Mononuclear cell (primary cell): ENCODE data around the gene IGDCC3. TPM values are rescaled to one million over a fixed set of nuclear protein-coding genes. Genes with fewer than 3 reads are reported as not detected.

Experiments used
- H3K27me3 ChIP-seq: 2 replicates; pipeline ENCODE4 v1.6.0; 2011; ENCODE audit warnings: low read length, control low read depth; ENCODE audit not compliant: insufficient read depth
- H3K4me1 ChIP-seq: 2 replicates; pipeline ENCODE4 v1.5.1; 2011; ENCODE audit warnings: mild to moderate bottlenecking, low read length, control low read depth; ENCODE audit not compliant: insufficient read depth
- H3K4me3 ChIP-seq: 2 replicates; pipeline ENCODE4 v1.5.1; 2011; ENCODE audit warnings: mild to moderate bottlenecking, low read length, moderate library complexity
- H3K9me3 ChIP-seq: 2 replicates; pipeline ENCODE4 v1.5.1; 2011; ENCODE audit warnings: low read depth, mild to moderate bottlenecking, control low read depth, low read length
- total RNA-seq: library from RNA; depleted of rRNA; stranded (reverse); fragments of >200 nt; gene quantifications from one replicate; pipeline ENCODE4 v1.2.3, GENCODE V29; 2012

IGDCC3 gene
- total RNA-seq, 1 donor, result not detected

GRCh38 chr15:65337436-65338070 lies 40.2 kb downstream of the IGDCC3 start:
- no peaks in the 10 kb centered on the region for H3K9me3 ChIP-seq

GRCh38 chr15:65336493-65337435 lies 41.0 kb downstream of the IGDCC3 start:
- Histone ChIP-seq H3K27me3 (no peaks in the 10 kb centered on the region), H3K4me3 (no peak overlapping the region), H3K4me1 (no peaks in the 10 kb centered on the region), H3K9me3 (no peaks in the 10 kb centered on the region)

More at GRCh38 chr15:65337436-65338070, 40.2 kb downstream of the IGDCC3 start:
- no peak overlapping the region for H3K4me3 ChIP-seq
- H3K27me3 ChIP-seq, result no peaks in the 10 kb centered on the region
- H3K4me1 ChIP-seq, result no peaks in the 10 kb centered on the region

GRCh38 chr15:65335278-65336055 lies 42.3 kb downstream of the IGDCC3 start:
- no peaks in the 10 kb centered on the region for H3K9me3 ChIP-seq
- no peaks in the 10 kb centered on the region for H3K27me3 ChIP-seq
- H3K4me3 ChIP-seq, result no peak overlapping the region
- H3K4me1 ChIP-seq, result no peaks in the 10 kb centered on the region

GRCh38 chr15:65334586-65335231 lies 43.1 kb downstream of the IGDCC3 start:
- Histone ChIP-seq H3K4me1 (no peaks in the 10 kb centered on the region), H3K4me3 (no peak overlapping the region), H3K27me3 (no peaks in the 10 kb centered on the region), H3K9me3 (no peaks in the 10 kb centered on the region)

GRCh38 chr15:65333856-65334255 lies 43.9 kb downstream of the IGDCC3 start:
- H3K4me1 ChIP-seq, result no peaks in the 10 kb centered on the region
- H3K4me3 ChIP-seq, result no peak overlapping the region
- H3K27me3 ChIP-seq, result no peaks in the 10 kb centered on the region

GRCh38 chr15:65333148-65333820 lies 44.5 kb downstream of the IGDCC3 start:
- no peaks in the 10 kb centered on the region for H3K9me3 ChIP-seq

More at GRCh38 chr15:65333856-65334255, 43.9 kb downstream of the IGDCC3 start:
- no peaks in the 10 kb centered on the region for H3K9me3 ChIP-seq

GRCh38 chr15:65332391-65333147 lies 45.2 kb downstream of the IGDCC3 start:
- no peaks in the 10 kb centered on the region for H3K9me3 ChIP-seq
- H3K4me1 ChIP-seq, result no peaks in the 10 kb centered on the region
- no peaks in the 10 kb centered on the region for H3K27me3 ChIP-seq
- no peak overlapping the region for H3K4me3 ChIP-seq

More at GRCh38 chr15:65333148-65333820, 44.5 kb downstream of the IGDCC3 start:
- no peak overlapping the region for H3K4me3 ChIP-seq
- no peaks in the 10 kb centered on the region for H3K27me3 ChIP-seq
- no peaks in the 10 kb centered on the region for H3K4me1 ChIP-seq

- Histone ChIP-seq H3K9me3 (no peaks in the 10 kb centered on the region), H3K4me3 (no peak overlapping the region), H3K27me3 (no peaks in the 10 kb centered on the region), H3K4me1 (no peaks in the 10 kb centered on the region)
Measured at GRCh38 chr15:65331811-65332210, 46.0 kb downstream of the IGDCC3 start.

- Histone ChIP-seq H3K4me1 (no peaks in the 10 kb centered on the region), H3K27me3 (no peaks in the 10 kb centered on the region), H3K4me3 (no peak overlapping the region), H3K9me3 (no peaks in the 10 kb centered on the region)
Measured at GRCh38 chr15:65330934-65331645, 46.7 kb downstream of the IGDCC3 start.

GRCh38 chr15:65329984-65330735 lies 47.6 kb downstream of the IGDCC3 start:
- no peaks in the 10 kb centered on the region for H3K9me3 ChIP-seq
- no peak overlapping the region for H3K4me3 ChIP-seq
- H3K27me3 ChIP-seq, result no peaks in the 10 kb centered on the region
- H3K4me1 ChIP-seq, result no peaks in the 10 kb centered on the region

GRCh38 chr15:65329288-65329983 lies 48.4 kb downstream of the IGDCC3 start:
- H3K4me1 ChIP-seq, result no peaks in the 10 kb centered on the region
- no peak overlapping the region for H3K4me3 ChIP-seq
- no peaks in the 10 kb centered on the region for H3K27me3 ChIP-seq
- H3K9me3 ChIP-seq, result no peaks in the 10 kb centered on the region
